ENCODE results near the gene SPATA31E1. TPM values are rescaled to one million over a fixed set of nuclear protein-coding genes. Genes with fewer than 3 reads are reported as not detected.

The SPATA31E1 gene
- total RNA-seq, 4 donors from 2014 or later: not detected

DNA sequence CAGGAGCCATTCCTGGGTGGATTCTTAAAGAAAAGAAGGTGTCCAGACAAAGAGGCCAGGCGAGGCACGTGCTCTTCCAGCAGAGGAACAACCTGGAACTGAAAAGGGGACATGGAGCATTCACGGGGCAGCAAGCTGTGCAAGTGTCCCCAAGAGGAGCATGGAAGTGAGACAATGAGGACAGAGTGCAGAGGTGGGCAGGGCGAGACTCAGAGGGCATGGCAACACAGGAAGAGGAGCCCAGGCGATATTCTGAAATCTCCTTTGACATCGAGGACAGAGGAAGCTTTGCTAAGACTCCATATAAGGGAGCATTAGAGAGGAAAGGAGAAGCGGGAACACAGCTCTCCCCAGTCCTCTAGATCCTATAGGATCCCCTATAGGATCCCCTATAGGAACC lies 29.4 kb upstream of the SPATA31E1 start:
- H3K4me1 ChIP-seq: no peaks in the 10 kb centered on the region
- H3K27ac ChIP-seq: no peak overlapping the region
- peaks cover 0 to 13% (median 0%) of the 10 kb centered on the region in 4 donors for H3K9me3 ChIP-seq
- DNase-seq (ENCODE audit: low spot score in 2 of 2): no peak
- H3K27me3 ChIP-seq: no peaks in the 10 kb centered on the region
- H3K36me3 ChIP-seq: no peaks in the 10 kb centered on the region
- TF ChIP-seq POLR2A (IDR thresholded peaks at IDR 0.05) (no peak), EP300 (IDR thresholded peaks at IDR 0.05) (no peak)
- TF ChIP-seq, protein P1, sequence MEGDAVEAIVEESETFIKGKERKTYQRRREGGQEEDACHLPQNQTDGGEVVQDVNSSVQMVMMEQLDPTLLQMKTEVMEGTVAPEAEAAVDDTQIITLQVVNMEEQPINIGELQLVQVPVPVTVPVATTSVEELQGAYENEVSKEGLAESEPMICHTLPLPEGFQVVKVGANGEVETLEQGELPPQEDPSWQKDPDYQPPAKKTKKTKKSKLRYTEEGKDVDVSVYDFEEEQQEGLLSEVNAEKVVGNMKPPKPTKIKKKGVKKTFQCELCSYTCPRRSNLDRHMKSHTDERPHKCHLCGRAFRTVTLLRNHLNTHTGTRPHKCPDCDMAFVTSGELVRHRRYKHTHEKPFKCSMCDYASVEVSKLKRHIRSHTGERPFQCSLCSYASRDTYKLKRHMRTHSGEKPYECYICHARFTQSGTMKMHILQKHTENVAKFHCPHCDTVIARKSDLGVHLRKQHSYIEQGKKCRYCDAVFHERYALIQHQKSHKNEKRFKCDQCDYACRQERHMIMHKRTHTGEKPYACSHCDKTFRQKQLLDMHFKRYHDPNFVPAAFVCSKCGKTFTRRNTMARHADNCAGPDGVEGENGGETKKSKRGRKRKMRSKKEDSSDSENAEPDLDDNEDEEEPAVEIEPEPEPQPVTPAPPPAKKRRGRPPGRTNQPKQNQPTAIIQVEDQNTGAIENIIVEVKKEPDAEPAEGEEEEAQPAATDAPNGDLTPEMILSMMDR (IDR thresholded peaks at IDR 0.05): no peak
- H3K4me3 ChIP-seq: no peak overlapping the region
- 84 to 87% methylated on average over 7 of the region's 7 CpGs for WGBS, 2 donors

DNA sequence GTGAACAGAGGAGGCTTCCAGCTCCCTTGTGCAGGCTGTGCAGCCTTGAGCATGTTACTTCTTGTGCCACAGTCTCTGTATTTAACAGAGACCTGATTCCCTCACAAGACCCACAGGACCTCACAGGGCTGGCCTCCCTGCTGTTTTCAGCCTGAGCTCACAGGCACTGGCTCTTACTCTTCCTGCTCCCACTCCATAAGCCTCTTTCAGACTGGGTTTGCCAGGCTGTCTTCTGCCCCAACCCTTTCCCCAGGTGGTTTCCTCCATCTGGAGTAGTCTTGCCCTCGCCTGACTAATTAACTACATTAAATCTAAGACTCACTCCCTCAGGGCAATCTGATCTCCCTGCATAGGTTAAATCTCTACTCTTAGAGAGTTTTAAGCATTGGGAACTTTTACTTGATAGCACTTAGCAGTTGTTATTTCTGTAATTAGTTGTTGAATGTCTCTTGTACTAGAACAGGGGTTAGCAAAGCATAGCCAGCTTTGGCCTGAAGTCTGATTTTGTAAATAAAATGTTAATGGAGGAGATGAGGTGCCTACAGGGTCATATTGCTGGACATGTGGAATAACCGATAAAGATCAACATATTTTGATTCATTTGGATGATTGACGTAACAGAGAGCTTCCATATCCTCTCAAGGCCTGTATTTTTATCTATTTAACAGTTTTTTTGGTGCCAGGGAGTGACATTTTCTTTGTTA lies 28.6 kb upstream of the SPATA31E1 start:
- DNase-seq (ENCODE audit: low spot score in 2 of 2): no peak
- TF ChIP-seq, protein P1 (IDR thresholded peaks at IDR 0.05): no peak
- Histone ChIP-seq H3K36me3 (no peaks in the 10 kb centered on the region), H3K27ac (no peak overlapping the region), H3K9me3 (peaks cover 0 to 18% (median 0%) of the 10 kb centered on the region in 4 donors), H3K27me3 (no peaks in the 10 kb centered on the region), H3K4me1 (no peaks in the 10 kb centered on the region), H3K4me3 (no peak overlapping the region)
- WGBS, 2 donors: 71 to 73% methylated on average over 3 of the region's 3 CpGs

DNA sequence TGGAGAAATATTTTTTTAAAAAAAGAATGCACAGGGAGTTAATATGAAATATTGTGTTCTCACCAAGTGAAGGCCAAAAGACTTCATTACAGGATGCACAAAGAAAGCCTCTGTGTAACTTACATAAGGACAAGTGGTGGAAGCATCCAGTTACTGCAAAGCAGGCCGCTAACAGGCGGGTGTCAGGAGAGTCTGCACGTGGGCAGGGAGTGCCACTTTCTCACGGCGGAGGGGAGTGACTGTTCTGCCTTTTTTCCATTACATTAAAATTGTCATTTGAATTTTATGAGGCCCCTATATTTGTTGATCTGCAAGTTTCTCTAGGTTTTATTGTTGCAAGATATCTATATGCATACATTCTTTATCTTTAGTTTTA lies 28.1 kb upstream of the SPATA31E1 start:
- WGBS, 2 donors: 39 to 41% methylated on average over 5 of the region's 5 CpGs

DNA sequence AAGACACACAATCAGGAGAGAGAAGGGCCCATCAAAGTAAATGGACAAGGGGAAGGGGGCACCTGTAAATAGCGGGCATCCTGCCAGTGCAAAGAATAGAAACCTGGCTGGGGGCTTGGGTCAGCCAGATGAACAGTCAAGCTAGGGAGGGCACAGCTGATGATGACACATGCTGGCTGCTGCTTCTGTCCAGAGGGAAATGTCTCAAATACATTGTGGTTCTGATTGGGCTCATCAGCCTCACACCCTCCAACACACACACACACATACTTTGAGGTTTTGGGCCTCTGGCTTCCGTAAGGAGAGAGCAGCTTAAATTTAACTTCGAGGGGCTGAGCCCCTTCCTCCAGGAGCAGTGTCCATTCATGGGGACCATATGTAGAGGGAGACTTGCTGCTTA lies 27.6 kb upstream of the SPATA31E1 start:
- H3K27me3 ChIP-seq: no peaks in the 10 kb centered on the region
- no peaks in the 10 kb centered on the region for H3K36me3 ChIP-seq
- TF ChIP-seq, protein P1 (IDR thresholded peaks at IDR 0.05): no peak
- no peak for TF ChIP-seq POLR2A (IDR thresholded peaks at IDR 0.05)
- H3K27ac ChIP-seq: no peak overlapping the region
- no peak for DNase-seq (ENCODE audit: low spot score in 2 of 2)
- H3K4me1 ChIP-seq: no peaks in the 10 kb centered on the region
- peaks cover 0 to 28% (median 0%) of the 10 kb centered on the region in 4 donors for H3K9me3 ChIP-seq
- 79 to 88% methylated on average over 3 of the region's 3 CpGs for WGBS, 2 donors
- no peak overlapping the region for H3K4me3 ChIP-seq

More for the DNA sequence above, 28.1 kb upstream of the SPATA31E1 start:
- TF ChIP-seq POLR2A (IDR thresholded peaks at IDR 0.05) (no peak), EP300 (IDR thresholded peaks at IDR 0.05) (no peak)
- TF ChIP-seq, protein P1 (IDR thresholded peaks at IDR 0.05): no peak
- DNase-seq (ENCODE audit: low spot score in 2 of 2): no peak
- no peak overlapping the region for H3K27ac ChIP-seq
- no peaks in the 10 kb centered on the region for H3K4me1 ChIP-seq
- no peaks in the 10 kb centered on the region for H3K36me3 ChIP-seq
- no peak overlapping the region for H3K4me3 ChIP-seq
- H3K9me3 ChIP-seq: peaks cover 0 to 23% (median 0%) of the 10 kb centered on the region in 4 donors
- H3K27me3 ChIP-seq: no peaks in the 10 kb centered on the region

DNA sequence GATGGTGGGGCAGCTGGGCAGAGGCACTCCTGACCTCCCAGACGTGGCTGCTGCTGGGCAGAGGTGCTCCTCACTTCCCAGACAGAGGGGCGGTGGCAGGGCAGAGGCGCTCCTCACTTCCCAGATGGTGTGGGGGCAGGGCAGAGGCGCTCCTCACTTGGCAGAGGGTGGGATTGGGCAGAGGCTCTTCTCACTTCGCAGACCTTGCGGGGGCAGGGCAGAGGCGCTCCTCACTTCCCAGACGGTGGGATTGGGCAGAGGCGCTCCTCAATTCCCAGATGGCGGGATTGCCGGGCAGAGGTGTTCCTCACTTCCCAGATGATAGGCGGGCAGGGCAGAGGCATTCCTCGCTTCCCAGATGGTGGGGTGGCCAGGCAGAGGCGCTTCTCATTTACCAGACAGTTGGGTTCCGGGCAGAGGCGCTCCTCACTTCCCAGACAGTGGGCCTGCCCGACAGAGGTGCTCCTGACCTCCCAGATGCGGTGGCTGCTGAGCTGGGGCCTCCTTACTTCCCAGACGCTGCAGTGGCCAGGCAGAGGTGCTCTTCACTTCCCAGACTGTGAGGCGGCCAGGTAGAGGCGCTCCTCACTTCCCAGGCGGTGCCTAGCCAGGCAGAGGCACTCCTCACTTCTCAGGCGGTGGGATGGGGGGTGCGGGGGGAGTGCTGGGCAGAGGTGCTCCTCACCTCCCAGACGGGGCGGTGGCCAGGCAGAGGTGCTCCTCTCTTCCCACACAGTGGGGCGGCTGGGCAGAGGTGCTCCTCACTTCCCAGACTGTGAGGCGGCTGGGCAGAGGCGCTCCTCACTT lies 25.3 kb upstream of the SPATA31E1 start:
- 80 to 87% methylated on average over 18 to 20 of the region's 29 CpGs for WGBS, 2 donors
- Histone ChIP-seq H3K36me3 (no peaks in the 10 kb centered on the region), H3K4me1 (no peaks in the 10 kb centered on the region), H3K27ac (no peak overlapping the region), H3K4me3 (no peak overlapping the region), H3K27me3 (no peaks in the 10 kb centered on the region), H3K9me3 (peaks cover 0 to 49% (median 0%) of the 10 kb centered on the region in 4 donors)
- TF ChIP-seq EP300 (IDR thresholded peaks at IDR 0.05) (no peak), POLR2A (IDR thresholded peaks at IDR 0.05) (no peak)
- TF ChIP-seq, protein P1 (IDR thresholded peaks at IDR 0.05): no peak
- no peak for DNase-seq (ENCODE audit: low spot score in 2 of 2)
